Measurements from ENCODE around the gene GUK1. TPM values are rescaled to one million over a fixed set of nuclear protein-coding genes. Genes with fewer than 3 reads are reported as not detected.

Gene GUK1
- total RNA-seq, 5 donors from 2014 or later (not counting 1 experiment from before 2014, with no cell fraction given), result 201 to 318 (median 223) TPM

- no peak overlapping the region for H3K4me3 ChIP-seq (ENCODE audit: control insufficient read depth in 1 of 2, extremely low read depth in 1 of 2, low read length in 1 of 2)
- peaks cover 46 to 54% (median 47%) of the 10 kb centered on the region in 3 donors for H3K4me1 Mint-ChIP-seq
- no peaks in the 10 kb centered on the region for H3K27me3 Mint-ChIP-seq
- WGBS (ENCODE audit: insufficient coverage), result 90% methylated on average over 7 of the region's 12 CpGs
- no peaks in the 10 kb centered on the region for H3K27me3 ChIP-seq (replicated peaks in 1 of 2; ENCODE audit: control insufficient read depth in 2 of 2, extremely low read depth in 1 of 2, insufficient read depth in 2 of 2, low read length in 1 of 2)
- no peak overlapping the region for H3K4me3 Mint-ChIP-seq
- CTCF ChIA-PET, result interaction anchor here in 1 of 2 donors (2.8 kb wide), 1 partner anchor 38 kb away, joined by 19 read pairs; no protein-coding TSS in a partner anchor
- H3K27ac Mint-ChIP-seq, result peak overlapping the region in 1 of 2 donors; percentile 20
- POLR2A ChIA-PET, result interaction anchor here (0.5 to 0.6 kb wide), 2 partner anchors 30 to 238 kb away, joined by 3 to 5 read pairs; partner anchors contain the start of gene TRIM11 (in 1 of the 2)
- H3K27ac ChIP-seq (ENCODE audit: low read length), result no peak overlapping the region
- H3K36me3 ChIP-seq (ENCODE audit: control insufficient read depth in 2 of 2, extremely low read depth in 1 of 2, insufficient read depth in 1 of 2, low read length in 1 of 2), result peaks cover 2 to 3% of the 10 kb centered on the region in 2 donors
- peaks cover 4 to 34% of the 10 kb centered on the region in 2 experiments for H3K4me1 ChIP-seq (ENCODE audit: control insufficient read depth in 1 of 2, extremely low read depth in 1 of 2, insufficient read depth in 2 of 2, low read length in 2 of 2)
- DNase-seq (no peak), ATAC-seq (replicated peaks in 1 of 4) (no peak)
- peaks cover 3% of the 10 kb centered on the region for H3K36me3 Mint-ChIP-seq
- no peaks in the 10 kb centered on the region for H3K9me3 ChIP-seq
- H3K9me3 Mint-ChIP-seq, result no peaks in the 10 kb centered on the region
These were observed 28.6 kb downstream of the GUK1 start for GRCh38 chr1:228168563-228169270.

DNA sequence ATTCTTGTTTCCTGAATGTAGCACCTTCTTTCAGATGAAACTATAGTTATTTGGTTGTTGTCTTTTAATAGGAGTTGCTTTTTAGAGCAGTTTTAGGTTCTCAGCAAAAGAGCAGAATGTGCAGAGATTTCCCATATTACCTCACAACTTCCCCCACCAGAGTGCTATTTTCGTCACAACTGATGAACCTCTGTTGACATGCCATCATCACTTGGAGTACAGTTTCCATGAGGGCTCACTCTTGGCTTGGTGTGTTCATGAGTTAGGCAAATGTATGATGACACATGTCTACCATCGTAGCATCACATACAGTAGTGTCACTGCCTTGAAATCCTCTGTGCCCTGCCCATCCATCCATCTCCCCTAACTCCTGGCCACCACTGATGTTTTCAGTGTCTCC lies 29.3 kb downstream of the GUK1 start:
- ATAC-seq (replicated peaks in 1 of 4) (no peak), DNase-seq (no peak)
- H3K4me3 ChIP-seq (ENCODE audit: control insufficient read depth in 1 of 2, extremely low read depth in 1 of 2, low read length in 1 of 2), result no peak overlapping the region
- H3K9me3 Mint-ChIP-seq, result no peaks in the 10 kb centered on the region
- peaks cover 4 to 32% of the 10 kb centered on the region in 2 experiments for H3K4me1 ChIP-seq (ENCODE audit: control insufficient read depth in 1 of 2, extremely low read depth in 1 of 2, insufficient read depth in 2 of 2, low read length in 2 of 2)
- ChIA-PET POLR2A (no interaction called here), CTCF (no interaction called here)
- WGBS (ENCODE audit: insufficient coverage), result 100% methylated on average over 1 of the region's 2 CpGs
- H3K27ac ChIP-seq (ENCODE audit: low read length), result no peak overlapping the region
- H3K27ac Mint-ChIP-seq, result no peak overlapping the region
- H3K4me3 Mint-ChIP-seq, result no peak overlapping the region
- H3K4me1 Mint-ChIP-seq, result peaks cover 40 to 49% (median 41%) of the 10 kb centered on the region in 3 donors
- H3K36me3 ChIP-seq (ENCODE audit: control insufficient read depth in 2 of 2, extremely low read depth in 1 of 2, insufficient read depth in 1 of 2, low read length in 1 of 2), result peaks cover 2 to 3% of the 10 kb centered on the region in 2 donors
- no peaks in the 10 kb centered on the region for H3K9me3 ChIP-seq
- H3K27me3 Mint-ChIP-seq, result no peaks in the 10 kb centered on the region
- no peaks in the 10 kb centered on the region for H3K27me3 ChIP-seq (replicated peaks in 1 of 2; ENCODE audit: control insufficient read depth in 2 of 2, extremely low read depth in 1 of 2, insufficient read depth in 2 of 2, low read length in 1 of 2)
- peaks cover 3% of the 10 kb centered on the region for H3K36me3 Mint-ChIP-seq

- Histone ChIP-seq H3K36me3 (ENCODE audit: control insufficient read depth in 2 of 2, extremely low read depth in 1 of 2, insufficient read depth in 1 of 2, low read length in 1 of 2) (peaks cover 3 to 14% of the 10 kb centered on the region in 2 donors), H3K4me1 (ENCODE audit: control insufficient read depth in 1 of 2, extremely low read depth in 1 of 2, insufficient read depth in 2 of 2, low read length in 2 of 2) (peaks cover 4 to 27% of the 10 kb centered on the region in 2 experiments), H3K4me3 (ENCODE audit: control insufficient read depth in 1 of 2, extremely low read depth in 1 of 2, low read length in 1 of 2) (no peak overlapping the region), H3K9me3 (no peaks in the 10 kb centered on the region), H3K27ac (ENCODE audit: low read length) (no peak overlapping the region), H3K27me3 (replicated peaks in 1 of 2; ENCODE audit: control insufficient read depth in 2 of 2, extremely low read depth in 1 of 2, insufficient read depth in 2 of 2, low read length in 1 of 2) (no peaks in the 10 kb centered on the region)
- CTCF ChIA-PET, result no interaction called here
- POLR2A ChIA-PET, result no interaction called here
- Mint-ChIP-seq H3K4me1 (peaks cover 32 to 42% (median 32%) of the 10 kb centered on the region in 3 donors), H3K27ac (no peak overlapping the region), H3K4me3 (no peak overlapping the region), H3K9me3 (no peaks in the 10 kb centered on the region), H3K36me3 (peaks cover 3% of the 10 kb centered on the region), H3K27me3 (no peaks in the 10 kb centered on the region)
- ATAC-seq (replicated peaks in 1 of 4), result no peak
- 100% methylated on average over 2 of the region's 7 CpGs for WGBS (ENCODE audit: insufficient coverage)
- DNase-seq, result no peak
These were observed 30.6 kb downstream of the GUK1 start for GRCh38 chr1:228170666-228171065.

DNA sequence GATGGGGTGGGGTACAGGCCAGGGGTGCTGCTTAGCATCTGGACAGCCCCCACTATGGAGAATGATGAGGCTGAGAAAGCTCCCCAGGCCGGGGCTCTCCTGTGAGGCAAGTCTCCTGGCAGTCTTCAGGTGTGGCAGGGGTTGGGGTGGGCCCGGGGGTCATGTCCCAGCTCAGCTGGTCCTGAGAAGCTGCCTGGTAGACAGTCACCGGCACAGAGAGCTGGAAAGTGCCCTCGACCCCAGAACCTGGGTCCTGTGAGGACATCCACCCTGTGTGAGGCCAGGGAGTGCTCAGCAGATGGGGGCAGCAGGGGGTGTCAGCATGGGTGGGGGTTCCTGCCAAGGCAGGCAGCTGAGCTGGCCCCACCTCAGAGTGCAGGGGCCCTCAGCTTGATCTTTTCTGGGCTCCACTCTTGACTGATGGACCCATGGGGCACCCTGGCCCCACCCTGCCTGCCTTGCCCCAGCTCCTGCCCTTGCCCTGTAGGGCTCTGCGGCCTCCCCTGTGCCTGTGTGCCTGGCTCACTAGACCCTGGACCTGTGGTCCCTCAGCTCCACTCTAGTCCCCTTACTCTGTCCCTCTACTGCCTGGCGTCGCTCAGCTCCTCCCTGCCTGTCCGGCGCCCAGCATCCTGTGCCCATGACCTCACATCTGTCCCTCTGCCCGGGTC lies 31.3 kb downstream of the GUK1 start:
- Mint-ChIP-seq H3K36me3 (peaks cover 3% of the 10 kb centered on the region), H3K4me1 (peaks cover 32 to 42% (median 32%) of the 10 kb centered on the region in 3 donors), H3K9me3 (no peaks in the 10 kb centered on the region), H3K27ac (no peak overlapping the region), H3K4me3 (no peak overlapping the region), H3K27me3 (no peaks in the 10 kb centered on the region)
- ATAC-seq (replicated peaks in 1 of 4) (no peak), DNase-seq (no peak)
- H3K4me3 ChIP-seq (ENCODE audit: control insufficient read depth in 1 of 2, extremely low read depth in 1 of 2, low read length in 1 of 2), result no peak overlapping the region
- no peaks in the 10 kb centered on the region for H3K9me3 ChIP-seq
- H3K4me1 ChIP-seq (ENCODE audit: control insufficient read depth in 1 of 2, extremely low read depth in 1 of 2, insufficient read depth in 2 of 2, low read length in 2 of 2), result peaks cover 3 to 24% of the 10 kb centered on the region in 2 experiments
- WGBS (ENCODE audit: insufficient coverage), result 82% methylated on average over 9 of the region's 10 CpGs
- CTCF ChIA-PET, result no interaction called here
- H3K27me3 ChIP-seq (replicated peaks in 1 of 2; ENCODE audit: control insufficient read depth in 2 of 2, extremely low read depth in 1 of 2, insufficient read depth in 2 of 2, low read length in 1 of 2), result no peaks in the 10 kb centered on the region
- H3K36me3 ChIP-seq (ENCODE audit: control insufficient read depth in 2 of 2, extremely low read depth in 1 of 2, insufficient read depth in 1 of 2, low read length in 1 of 2), result peaks cover 3 to 20% of the 10 kb centered on the region in 2 donors
- H3K27ac ChIP-seq (ENCODE audit: low read length), result no peak overlapping the region
- POLR2A ChIA-PET, result interaction anchor here in 1 of 2 donors (0.6 kb wide), 1 partner anchor 261 kb away, joined by 5 read pairs; no protein-coding TSS in a partner anchor

GRCh38 chr1:228172591-228173527 lies 32.8 kb downstream of the GUK1 start:
- H3K27ac Mint-ChIP-seq, result no peak overlapping the region
- H3K4me1 Mint-ChIP-seq, result peaks cover 22 to 31% (median 22%) of the 10 kb centered on the region in 3 donors
- H3K4me3 Mint-ChIP-seq, result no peak overlapping the region
- Histone ChIP-seq H3K4me3 (ENCODE audit: control insufficient read depth in 1 of 2, extremely low read depth in 1 of 2, low read length in 1 of 2) (no peak overlapping the region), H3K9me3 (no peaks in the 10 kb centered on the region), H3K27me3 (replicated peaks in 1 of 2; ENCODE audit: control insufficient read depth in 2 of 2, extremely low read depth in 1 of 2, insufficient read depth in 2 of 2, low read length in 1 of 2) (no peaks in the 10 kb centered on the region), H3K36me3 (ENCODE audit: control insufficient read depth in 2 of 2, extremely low read depth in 1 of 2, insufficient read depth in 1 of 2, low read length in 1 of 2) (peaks cover 7 to 26% of the 10 kb centered on the region in 2 donors), H3K27ac (ENCODE audit: low read length) (no peak overlapping the region), H3K4me1 (ENCODE audit: control insufficient read depth in 1 of 2, extremely low read depth in 1 of 2, insufficient read depth in 2 of 2, low read length in 2 of 2) (peaks cover 0 to 15% of the 10 kb centered on the region in 2 experiments)
- CTCF ChIA-PET, result no interaction called here
- POLR2A ChIA-PET, result no interaction called here
- DNase-seq (no peak), ATAC-seq (replicated peaks in 1 of 4) (no peak)
- H3K36me3 Mint-ChIP-seq, result peaks cover 3% of the 10 kb centered on the region
- no peaks in the 10 kb centered on the region for H3K27me3 Mint-ChIP-seq
- WGBS (ENCODE audit: insufficient coverage), result 87% methylated on average over 17 of the region's 21 CpGs
- no peaks in the 10 kb centered on the region for H3K9me3 Mint-ChIP-seq

Measured in T-cell (primary cell).